Astrocyte (in vitro differentiated cells and primary cell): ENCODE results near the gene PTPN6.

ENCODE experiments used
- CTCF ChIP-seq: IDR thresholded peaks from 2 replicates; pipeline ENCODE4 v1.5.1; 2011; ENCODE audit warnings: low read depth, mild to moderate bottlenecking, inconsistent platforms, low read length, moderate library complexity; ENCODE audit not compliant: insufficient read depth
- EZH2 ChIP-seq: IDR thresholded peaks from 2 replicates; pipeline ENCODE4 v1.6.1; 2012; ENCODE audit warnings: mild to moderate bottlenecking, low read length, inconsistent platforms; ENCODE audit not compliant: insufficient read depth

- TF ChIP-seq CTCF (no peak), EZH2 (no peak)
Measured at GRCh38 chr12:6932766-6933165, 18.4 kb upstream of the PTPN6 start.
